ENCODE data around the gene SLC5A5. TPM values are rescaled to one million over a fixed set of nuclear protein-coding genes. Genes with fewer than 3 reads are reported as not detected.

The SLC5A5 gene
- total RNA-seq, 1 donor from 2014 or later = not detected

- H3K9me3 ChIP-seq (ENCODE audit: insufficient read depth, low read depth, low read length) = no peaks in the 10 kb centered on the region
- FAIRE-seq = no peak
- no peak overlapping the region for H3K4me2 ChIP-seq (ENCODE audit: low read length)
- no peaks in the 10 kb centered on the region for H3K9me3 Mint-ChIP-seq (ENCODE audit: unreplicated experiment)
- H3K4me1 ChIP-seq (ENCODE audit: insufficient read depth, low read length) = peaks cover 16% of the 10 kb centered on the region
- no peak overlapping the region for H3K4me3 Mint-ChIP-seq (ENCODE audit: unreplicated experiment)
- H3K4me3 ChIP-seq (ENCODE audit: insufficient read depth, low read depth, low read length) = no peak overlapping the region
- no peaks in the 10 kb centered on the region for H3K27me3 ChIP-seq (ENCODE audit: insufficient read depth, low read length)
- H4K20me1 ChIP-seq (ENCODE audit: insufficient read depth, low read length) = peaks cover 16% of the 10 kb centered on the region
- H3K79me2 ChIP-seq (ENCODE audit: insufficient read depth, low read length) = peaks cover 15% of the 10 kb centered on the region
- peaks cover 5% of the 10 kb centered on the region for H3K36me3 Mint-ChIP-seq (ENCODE audit: low read depth, unreplicated experiment)
- no peak overlapping the region for H3K27ac Mint-ChIP-seq (ENCODE audit: unreplicated experiment)
- H3K4me1 Mint-ChIP-seq (ENCODE audit: low read depth, unreplicated experiment) = peaks cover 5% of the 10 kb centered on the region
- no peak overlapping the region for H3K27ac ChIP-seq (ENCODE audit: low read depth, low read length)
- H2AFZ ChIP-seq (ENCODE audit: low read depth, low read length) = no peak overlapping the region
- TF ChIP-seq EZH2 (IDR thresholded peaks at IDR 0.05; ENCODE audit: insufficient read depth, low read length) (no peak), CTCF (IDR thresholded peaks at IDR 0.05; ENCODE audit: insufficient read depth, low read depth, low read length) (no peak)
- H3K27me3 Mint-ChIP-seq (ENCODE audit: low read depth, unreplicated experiment) = no peaks in the 10 kb centered on the region
- H3K9ac ChIP-seq (ENCODE audit: low read length) = no peak overlapping the region
- H3K36me3 ChIP-seq (ENCODE audit: insufficient read depth, low read length) = no peaks in the 10 kb centered on the region
- no peak for DNase-seq (ENCODE audit: low read depth)
Observed at GRCh38 chr19:17936379-17936778, 64.6 kb downstream of the SLC5A5 start.

GRCh38 chr19:17937371-17937900 lies 65.7 kb downstream of the SLC5A5 start:
- H3K9me3 Mint-ChIP-seq (ENCODE audit: unreplicated experiment) = no peaks in the 10 kb centered on the region
- Histone ChIP-seq H3K4me3 (ENCODE audit: insufficient read depth, low read depth, low read length) (no peak overlapping the region), H3K9ac (ENCODE audit: low read length) (no peak overlapping the region), H4K20me1 (ENCODE audit: insufficient read depth, low read length) (peaks cover 16% of the 10 kb centered on the region), H3K4me2 (ENCODE audit: low read length) (no peak overlapping the region), H3K79me2 (ENCODE audit: insufficient read depth, low read length) (peaks cover 15% of the 10 kb centered on the region), H3K36me3 (ENCODE audit: insufficient read depth, low read length) (no peaks in the 10 kb centered on the region), H3K27me3 (ENCODE audit: insufficient read depth, low read length) (no peaks in the 10 kb centered on the region), H3K4me1 (ENCODE audit: insufficient read depth, low read length) (peaks cover 7% of the 10 kb centered on the region), H2AFZ (ENCODE audit: low read depth, low read length) (no peak overlapping the region), H3K9me3 (ENCODE audit: insufficient read depth, low read depth, low read length) (no peaks in the 10 kb centered on the region), H3K27ac (ENCODE audit: low read depth, low read length) (no peak overlapping the region)
- H3K27ac Mint-ChIP-seq (ENCODE audit: unreplicated experiment) = no peak overlapping the region
- peaks cover 5% of the 10 kb centered on the region for H3K4me1 Mint-ChIP-seq (ENCODE audit: low read depth, unreplicated experiment)
- FAIRE-seq = no peak
- TF ChIP-seq CTCF (IDR thresholded peaks at IDR 0.05; ENCODE audit: insufficient read depth, low read depth, low read length) = no peak
- TF ChIP-seq EZH2 (IDR thresholded peaks at IDR 0.05; ENCODE audit: insufficient read depth, low read length) = no peak
- H3K36me3 Mint-ChIP-seq (ENCODE audit: low read depth, unreplicated experiment) = peaks cover 6% of the 10 kb centered on the region
- no peak overlapping the region for H3K4me3 Mint-ChIP-seq (ENCODE audit: unreplicated experiment)
- DNase-seq (ENCODE audit: low read depth) = no peak
- H3K27me3 Mint-ChIP-seq (ENCODE audit: low read depth, unreplicated experiment) = no peaks in the 10 kb centered on the region

- no peak for FAIRE-seq
- no peak overlapping the region for H3K4me3 Mint-ChIP-seq (ENCODE audit: unreplicated experiment)
- peaks cover 6% of the 10 kb centered on the region for H3K36me3 Mint-ChIP-seq (ENCODE audit: low read depth, unreplicated experiment)
- no peaks in the 10 kb centered on the region for H3K9me3 Mint-ChIP-seq (ENCODE audit: unreplicated experiment)
- peaks cover 16% of the 10 kb centered on the region for H4K20me1 ChIP-seq (ENCODE audit: insufficient read depth, low read length)
- H2AFZ ChIP-seq (ENCODE audit: low read depth, low read length) = no peak overlapping the region
- peaks cover 10% of the 10 kb centered on the region for H3K79me2 ChIP-seq (ENCODE audit: insufficient read depth, low read length)
- H3K36me3 ChIP-seq (ENCODE audit: insufficient read depth, low read length) = no peaks in the 10 kb centered on the region
- no peak for TF ChIP-seq EZH2 (IDR thresholded peaks at IDR 0.05; ENCODE audit: insufficient read depth, low read length)
- peak; percentile 96 for TF ChIP-seq CTCF (IDR thresholded peaks at IDR 0.05; ENCODE audit: insufficient read depth, low read depth, low read length)
- no peak overlapping the region for H3K27ac ChIP-seq (ENCODE audit: low read depth, low read length)
- H3K9ac ChIP-seq (ENCODE audit: low read length) = no peak overlapping the region
- peaks cover 5% of the 10 kb centered on the region for H3K4me1 Mint-ChIP-seq (ENCODE audit: low read depth, unreplicated experiment)
- peak; percentile 71 for DNase-seq (ENCODE audit: low read depth)
- H3K9me3 ChIP-seq (ENCODE audit: insufficient read depth, low read depth, low read length) = no peaks in the 10 kb centered on the region
- H3K4me3 ChIP-seq (ENCODE audit: insufficient read depth, low read depth, low read length) = no peak overlapping the region
- H3K27me3 Mint-ChIP-seq (ENCODE audit: low read depth, unreplicated experiment) = no peaks in the 10 kb centered on the region
- no peak overlapping the region for H3K27ac Mint-ChIP-seq (ENCODE audit: unreplicated experiment)
- H3K27me3 ChIP-seq (ENCODE audit: insufficient read depth, low read length) = no peaks in the 10 kb centered on the region
- H3K4me2 ChIP-seq (ENCODE audit: low read length) = no peak overlapping the region
- H3K4me1 ChIP-seq (ENCODE audit: insufficient read depth, low read length) = peaks cover 6% of the 10 kb centered on the region
Observed at GRCh38 chr19:17938092-17938845, 66.5 kb downstream of the SLC5A5 start.

Data from astrocyte (in vitro differentiated cells and primary cell).